PFSK-1 (cell line): ENCODE measurements around the gene SLX9.

ENCODE experiments used
- POLR2AphosphoS5 ChIP-seq: IDR thresholded peaks from 2 replicates; pipeline ENCODE4 v1.6.1; 2012; ENCODE audit warnings: low read depth, mild to moderate bottlenecking, control low read depth, low read length, moderate library complexity
- SIN3A ChIP-seq: IDR thresholded peaks from 2 replicates; pipeline ENCODE4 v1.6.1; 2012; ENCODE audit warnings: mild to moderate bottlenecking, low read length, moderate library complexity, borderline replicate concordance; ENCODE audit not compliant: insufficient read depth
- TAF1 ChIP-seq: IDR thresholded peaks from 2 replicates; pipeline ENCODE4 v1.6.1; 2012; ENCODE audit warnings: low read length, control low read depth, borderline replicate concordance; ENCODE audit not compliant: insufficient read depth
- TF ChIP-seq, protein P1 (sequence below), 2 experiments: IDR thresholded peaks; 2 replicates each; pipeline versions ENCODE4 v1.6.1 to v1.8.0; 2011 to 2012; ENCODE audit warnings: low read depth in 2 of 2, low read length in 2 of 2, control low read depth in 1 of 2, inconsistent platforms in 1 of 2, mild to moderate bottlenecking in 1 of 2, moderate library complexity in 1 of 2; ENCODE audit not compliant: insufficient read depth in 1 of 2

- TF ChIP-seq, protein P1, sequence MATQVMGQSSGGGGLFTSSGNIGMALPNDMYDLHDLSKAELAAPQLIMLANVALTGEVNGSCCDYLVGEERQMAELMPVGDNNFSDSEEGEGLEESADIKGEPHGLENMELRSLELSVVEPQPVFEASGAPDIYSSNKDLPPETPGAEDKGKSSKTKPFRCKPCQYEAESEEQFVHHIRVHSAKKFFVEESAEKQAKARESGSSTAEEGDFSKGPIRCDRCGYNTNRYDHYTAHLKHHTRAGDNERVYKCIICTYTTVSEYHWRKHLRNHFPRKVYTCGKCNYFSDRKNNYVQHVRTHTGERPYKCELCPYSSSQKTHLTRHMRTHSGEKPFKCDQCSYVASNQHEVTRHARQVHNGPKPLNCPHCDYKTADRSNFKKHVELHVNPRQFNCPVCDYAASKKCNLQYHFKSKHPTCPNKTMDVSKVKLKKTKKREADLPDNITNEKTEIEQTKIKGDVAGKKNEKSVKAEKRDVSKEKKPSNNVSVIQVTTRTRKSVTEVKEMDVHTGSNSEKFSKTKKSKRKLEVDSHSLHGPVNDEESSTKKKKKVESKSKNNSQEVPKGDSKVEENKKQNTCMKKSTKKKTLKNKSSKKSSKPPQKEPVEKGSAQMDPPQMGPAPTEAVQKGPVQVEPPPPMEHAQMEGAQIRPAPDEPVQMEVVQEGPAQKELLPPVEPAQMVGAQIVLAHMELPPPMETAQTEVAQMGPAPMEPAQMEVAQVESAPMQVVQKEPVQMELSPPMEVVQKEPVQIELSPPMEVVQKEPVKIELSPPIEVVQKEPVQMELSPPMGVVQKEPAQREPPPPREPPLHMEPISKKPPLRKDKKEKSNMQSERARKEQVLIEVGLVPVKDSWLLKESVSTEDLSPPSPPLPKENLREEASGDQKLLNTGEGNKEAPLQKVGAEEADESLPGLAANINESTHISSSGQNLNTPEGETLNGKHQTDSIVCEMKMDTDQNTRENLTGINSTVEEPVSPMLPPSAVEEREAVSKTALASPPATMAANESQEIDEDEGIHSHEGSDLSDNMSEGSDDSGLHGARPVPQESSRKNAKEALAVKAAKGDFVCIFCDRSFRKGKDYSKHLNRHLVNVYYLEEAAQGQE (IDR thresholded peaks at IDR 0.05; ENCODE audit: insufficient read depth in 1 of 2, low read depth in 2 of 2, low read length in 2 of 2): no peak
- TF ChIP-seq POLR2AphosphoS5 (no peak), TAF1 (no peak), SIN3A (no peak)
These were observed 18.9 kb upstream of the SLX9 start, which contains the start of gene ITGB2 for GRCh38 chr21:44920694-44921604.
